VCaP (cell line): ENCODE data around the gene CCDC188.

Experiments used
- H3K27ac ChIP-seq: fragments of 450-650 bp; 2 replicates; pipeline ENCODE4 v1.5.1; 2017
- TF ChIP-seq, protein P1 (sequence below): fragments of 450-650 bp; conservative IDR thresholded peaks from 2 replicates; pipeline ENCODE4 v1.5.1; 2017; ENCODE audit warnings: mild to moderate bottlenecking, moderate library complexity

CCDC188 gene

DNA sequence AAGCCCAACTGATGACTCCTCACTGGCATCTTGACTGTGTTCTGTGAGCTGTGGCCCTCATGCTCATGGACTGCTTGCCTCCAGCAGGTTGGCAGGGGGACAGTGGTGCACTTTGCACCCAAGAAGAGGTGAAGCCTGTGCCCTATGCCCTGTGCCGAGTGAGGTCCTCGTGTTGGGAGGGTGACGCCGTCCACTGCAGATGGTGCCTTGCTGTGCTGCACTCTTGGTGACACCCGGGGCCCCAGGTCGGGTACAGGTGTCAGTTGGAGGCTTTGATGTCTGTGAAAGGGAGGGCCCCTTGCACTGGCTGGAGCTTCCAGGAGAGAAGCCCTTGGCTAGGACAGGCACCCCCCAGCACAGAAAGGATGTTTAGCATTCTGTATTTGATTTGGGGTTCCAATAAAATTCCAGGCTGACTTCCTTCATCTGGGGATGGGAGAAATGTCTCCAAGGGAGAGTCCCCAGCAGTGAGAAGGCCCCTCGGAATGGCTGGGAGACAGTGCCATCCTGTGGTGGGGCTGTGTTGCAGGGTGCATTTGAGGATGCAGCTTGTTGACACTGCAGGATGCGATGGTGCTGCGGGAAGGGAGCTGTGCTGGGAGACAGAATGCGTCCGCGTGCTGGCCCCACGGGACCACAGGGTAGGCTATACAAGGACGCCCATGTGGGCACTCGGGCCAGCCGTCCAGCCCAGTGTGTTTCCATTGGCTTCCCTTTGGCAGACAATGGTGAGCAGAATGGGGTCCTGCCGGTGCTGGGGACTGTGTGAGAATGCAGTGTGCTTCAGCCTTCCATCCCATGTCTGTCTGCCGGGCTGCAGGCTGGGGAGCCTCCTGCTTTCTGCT, 21.7 kb downstream of the CCDC188 start:
- H3K27ac ChIP-seq = peak overlapping the region; percentile 92; the same call in 1 of the 2 replicates
- TF ChIP-seq, protein P1, sequence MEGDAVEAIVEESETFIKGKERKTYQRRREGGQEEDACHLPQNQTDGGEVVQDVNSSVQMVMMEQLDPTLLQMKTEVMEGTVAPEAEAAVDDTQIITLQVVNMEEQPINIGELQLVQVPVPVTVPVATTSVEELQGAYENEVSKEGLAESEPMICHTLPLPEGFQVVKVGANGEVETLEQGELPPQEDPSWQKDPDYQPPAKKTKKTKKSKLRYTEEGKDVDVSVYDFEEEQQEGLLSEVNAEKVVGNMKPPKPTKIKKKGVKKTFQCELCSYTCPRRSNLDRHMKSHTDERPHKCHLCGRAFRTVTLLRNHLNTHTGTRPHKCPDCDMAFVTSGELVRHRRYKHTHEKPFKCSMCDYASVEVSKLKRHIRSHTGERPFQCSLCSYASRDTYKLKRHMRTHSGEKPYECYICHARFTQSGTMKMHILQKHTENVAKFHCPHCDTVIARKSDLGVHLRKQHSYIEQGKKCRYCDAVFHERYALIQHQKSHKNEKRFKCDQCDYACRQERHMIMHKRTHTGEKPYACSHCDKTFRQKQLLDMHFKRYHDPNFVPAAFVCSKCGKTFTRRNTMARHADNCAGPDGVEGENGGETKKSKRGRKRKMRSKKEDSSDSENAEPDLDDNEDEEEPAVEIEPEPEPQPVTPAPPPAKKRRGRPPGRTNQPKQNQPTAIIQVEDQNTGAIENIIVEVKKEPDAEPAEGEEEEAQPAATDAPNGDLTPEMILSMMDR = peak; percentile 52

DNA sequence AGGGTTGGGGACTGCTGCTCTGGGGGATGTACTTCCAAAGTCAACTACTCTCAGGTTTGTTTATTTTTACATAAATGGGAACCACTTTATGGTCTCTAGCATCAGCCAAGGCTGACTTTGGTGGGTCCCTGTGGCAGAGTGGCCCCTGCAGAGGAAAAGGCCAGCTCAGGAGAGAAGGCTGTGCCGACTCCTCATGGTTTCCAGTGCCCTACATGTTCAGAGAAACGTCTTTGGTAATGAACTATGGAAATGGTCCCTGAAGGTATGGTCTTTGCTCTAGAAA, 22.3 kb downstream of the CCDC188 start:
- TF ChIP-seq, protein P1 = no peak
- H3K27ac ChIP-seq = peak overlapping the region; percentile 92; the same call in 1 of the 2 replicates

DNA sequence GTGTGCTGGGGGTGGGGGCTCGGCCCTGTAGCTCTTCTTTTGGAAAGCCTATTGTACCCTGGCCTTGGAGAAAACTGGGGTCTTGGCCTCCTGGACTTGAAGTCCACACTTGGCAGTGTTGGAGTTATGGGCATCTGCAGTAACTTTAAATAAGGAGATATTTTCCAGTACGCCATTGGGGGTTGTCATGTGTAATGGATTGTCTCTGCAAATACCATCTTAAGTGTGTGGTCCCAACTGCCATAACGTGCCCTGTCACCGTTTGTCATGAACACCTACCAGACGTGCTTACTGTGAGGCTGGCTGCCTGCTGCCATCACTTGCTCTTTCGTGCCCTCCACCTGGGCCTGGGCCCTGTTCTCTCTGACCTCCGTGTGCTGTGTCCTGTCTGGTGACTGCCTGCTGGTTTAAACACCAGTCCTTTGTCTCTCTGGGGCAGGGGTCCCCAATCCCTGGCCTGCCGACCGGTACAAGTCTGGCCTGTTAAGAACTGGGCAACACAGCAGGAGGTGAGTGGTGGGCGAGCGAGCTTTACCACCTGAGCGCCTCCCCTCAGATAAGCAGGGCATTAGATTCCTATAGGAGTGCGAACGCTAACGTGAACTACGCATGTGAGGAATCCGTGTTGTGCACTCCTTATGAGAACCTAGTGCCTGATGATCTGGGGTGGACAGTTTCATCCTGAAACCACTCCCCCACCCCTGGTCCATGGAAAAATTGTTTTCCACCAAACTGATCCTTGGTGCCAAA, 22.8 kb downstream of the CCDC188 start:
- H3K27ac ChIP-seq = peak overlapping the region; percentile 92; the same call in 1 of the 2 replicates
- TF ChIP-seq, protein P1 = no peak

DNA sequence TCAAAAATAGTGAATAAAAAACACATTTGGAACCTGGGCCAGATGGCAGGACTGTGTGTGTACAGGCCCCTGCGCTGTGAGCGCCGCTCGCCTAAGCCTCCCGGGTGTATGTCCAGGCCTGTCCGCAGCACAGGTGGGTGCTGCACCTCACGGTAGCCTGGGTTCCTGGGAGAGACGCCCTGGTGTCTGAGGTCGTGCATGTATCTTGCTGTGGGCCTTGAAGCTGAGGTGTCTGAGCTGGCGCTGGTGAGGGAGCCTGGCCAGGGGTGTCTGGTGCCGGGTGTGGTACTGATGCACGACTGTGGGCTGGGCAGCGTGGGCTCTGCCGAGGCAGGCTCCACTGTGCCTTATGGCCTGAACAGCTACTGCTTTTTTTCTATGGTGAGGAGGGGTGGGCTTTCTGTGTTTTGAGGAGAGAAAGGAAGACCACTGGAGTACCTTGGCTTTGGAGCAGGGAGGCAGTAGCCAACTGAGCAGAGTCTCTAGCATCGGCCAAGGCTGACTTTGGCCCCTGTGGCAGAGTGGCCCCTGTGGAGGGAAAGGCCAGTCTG, 23.5 kb downstream of the CCDC188 start:
- no peak overlapping the region for H3K27ac ChIP-seq
- TF ChIP-seq, protein P1 = no peak

DNA sequence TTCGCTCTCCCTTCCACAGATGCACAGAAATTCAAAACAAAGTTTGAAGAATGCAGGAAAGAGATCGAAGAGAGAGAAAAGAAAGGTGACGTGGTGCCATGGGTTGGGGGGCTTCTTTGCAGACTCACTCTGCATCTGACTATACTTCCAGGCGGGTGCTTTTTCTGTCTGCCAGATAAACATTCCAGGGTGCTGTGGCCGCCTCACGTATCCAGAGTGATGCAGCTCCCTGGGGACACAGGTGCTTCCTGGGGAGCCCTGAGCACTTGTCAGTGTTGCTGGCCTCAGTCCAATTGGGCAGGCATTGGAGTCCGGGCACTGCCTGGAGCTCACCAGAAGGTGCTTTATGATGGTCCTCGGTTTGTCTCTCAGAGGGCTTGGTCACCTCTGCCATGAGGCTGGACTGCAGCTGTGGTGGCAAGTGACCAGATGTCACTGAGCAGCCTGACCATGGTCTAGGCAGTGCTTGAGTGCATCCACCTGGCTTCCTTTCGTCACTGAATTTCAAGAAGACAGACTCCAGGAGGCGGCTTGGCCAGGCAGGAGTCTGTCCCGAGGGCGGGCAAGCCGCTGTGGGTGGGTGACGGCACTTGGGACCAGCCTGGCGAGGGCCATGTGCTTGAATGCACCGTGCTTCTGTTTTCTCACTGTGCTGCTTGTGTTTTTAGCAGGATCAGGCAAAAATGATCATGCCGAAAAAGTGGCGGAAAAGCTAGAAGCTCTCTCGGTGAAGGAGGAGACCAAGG, 24.4 kb downstream of the CCDC188 start:
- TF ChIP-seq, protein P1 = no peak
- 0 out of 2 replicates have a peak overlapping the region, but pooled peaks have one; percentile 4 for H3K27ac ChIP-seq

DNA sequence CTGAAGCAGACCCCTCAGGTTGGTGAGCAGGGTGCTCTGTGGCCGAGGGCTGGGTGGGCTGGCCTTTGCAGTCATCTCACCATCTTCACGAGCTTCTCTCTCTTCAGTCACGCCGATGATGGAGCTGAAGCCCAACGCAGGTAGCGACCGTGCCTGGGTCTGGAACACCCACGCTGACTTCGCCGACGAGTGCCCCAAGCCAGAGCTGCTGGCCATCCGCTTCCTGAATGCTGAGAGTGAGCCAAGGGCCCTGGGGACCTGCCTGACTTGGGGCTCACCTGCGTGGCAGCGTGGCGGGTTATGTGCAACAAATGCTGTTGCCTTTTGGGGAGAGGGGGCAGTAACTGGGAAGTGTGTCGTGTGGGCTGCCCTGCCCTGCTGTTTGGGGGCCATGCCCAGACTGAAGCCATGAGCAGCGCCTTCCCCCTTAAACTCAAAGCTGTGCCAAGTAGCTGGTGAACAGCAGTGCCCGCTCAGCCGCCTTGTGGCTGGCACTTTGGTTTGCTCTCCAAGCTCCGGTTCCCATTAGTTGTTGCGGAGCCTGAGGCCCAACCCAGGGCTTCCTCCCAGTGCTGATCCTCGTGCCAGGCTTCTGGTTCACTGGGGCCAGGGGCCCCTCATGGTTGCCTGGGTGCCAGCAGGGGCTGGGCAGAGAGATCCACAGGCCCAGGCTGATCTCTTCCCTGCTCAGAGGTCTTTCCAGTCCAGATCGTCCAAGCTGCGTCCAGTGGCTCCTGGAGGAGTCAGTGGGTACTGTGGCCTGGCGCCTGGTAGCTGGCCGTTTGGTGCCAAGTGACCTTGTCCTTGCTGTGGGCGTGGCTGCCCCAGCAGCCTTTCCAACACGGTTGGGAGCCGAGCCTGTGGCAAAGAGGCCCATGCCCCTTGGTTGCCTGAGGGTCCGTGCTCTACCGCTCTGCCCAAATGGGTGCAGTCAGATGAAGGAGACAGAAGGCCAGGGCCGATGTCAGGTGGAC, 25.4 kb downstream of the CCDC188 start:
- TF ChIP-seq, protein P1 = no peak
- H3K27ac ChIP-seq = 0 out of 2 replicates have a peak overlapping the region, but pooled peaks have one; percentile 4
